Measurements from ENCODE around the gene COG8.

Gene COG8

DNA sequence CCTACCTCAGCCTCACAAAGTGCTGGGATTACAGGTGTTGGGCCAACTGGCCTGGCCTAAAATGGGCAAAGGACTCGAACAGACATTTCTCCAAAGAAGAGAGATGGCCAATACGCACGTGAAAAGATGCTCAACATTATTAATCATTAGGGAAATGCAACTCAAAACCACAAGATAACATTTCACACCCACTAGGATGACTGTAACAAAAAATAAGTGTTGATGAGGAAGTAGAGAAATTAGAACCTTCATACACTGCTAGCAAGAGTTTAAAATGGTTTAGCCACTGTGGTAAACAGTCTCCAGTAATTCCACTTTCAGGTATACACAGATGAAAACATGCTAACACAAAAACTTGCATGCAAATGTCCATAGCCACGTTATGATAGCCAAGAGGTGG, 6.6 kb upstream of the COG8 start:
- no peak for DNase-seq (ENCODE audit: low read depth)

DNA sequence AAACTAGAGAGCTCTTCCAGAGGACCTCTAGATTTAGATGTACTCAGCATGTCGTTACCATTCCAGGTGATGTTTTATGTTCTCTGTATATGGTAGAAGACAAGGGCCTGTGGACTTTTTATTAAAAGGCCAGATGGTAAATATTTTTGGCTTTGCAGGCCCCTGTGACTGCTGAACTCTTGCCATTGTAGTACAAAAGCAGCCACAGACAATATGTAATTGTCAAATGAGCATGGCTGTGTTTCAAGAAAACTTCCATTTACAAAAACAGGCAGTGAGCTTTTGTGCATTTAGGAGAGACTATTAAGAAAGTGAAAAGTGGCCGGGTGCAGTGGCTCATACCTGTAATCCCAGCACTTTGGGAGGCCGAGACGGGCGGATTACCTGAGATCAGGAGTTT, 4.8 kb upstream of the COG8 start:
- no peak for DNase-seq (ENCODE audit: low read depth)

DNA sequence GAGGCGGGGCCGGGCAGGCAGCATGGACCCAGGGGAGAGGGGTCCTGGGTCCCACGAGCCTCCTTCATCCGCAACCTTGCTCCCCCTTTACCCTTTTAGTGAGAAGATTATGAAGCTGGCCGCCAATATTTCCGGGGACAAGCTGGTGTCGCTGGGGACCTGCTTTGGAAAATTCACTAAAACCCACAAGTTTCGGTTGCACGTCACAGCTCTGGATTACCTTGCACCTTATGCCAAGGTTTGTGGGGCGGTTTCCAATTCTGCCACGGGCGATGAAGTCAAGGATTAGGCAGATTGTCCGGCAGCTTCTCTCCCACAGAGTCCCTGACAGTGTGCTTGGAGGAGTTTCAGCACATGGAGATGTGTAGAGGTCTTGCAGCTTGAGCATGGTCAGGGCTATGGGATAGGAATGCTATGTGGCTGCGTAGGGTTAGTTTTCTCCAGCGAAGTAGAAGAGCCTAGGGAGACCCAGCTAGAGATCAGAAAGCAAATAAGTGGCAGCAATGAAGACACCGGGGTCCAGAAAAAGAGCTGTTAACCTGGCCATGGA, 806 bp upstream of the COG8 start:
- no peak for DNase-seq (ENCODE audit: low read depth)

- no peak for DNase-seq (ENCODE audit: low read depth)
Measured at GRCh38 chr16:69338557-69339288, 641 bp downstream of the COG8 start.

- no peak for DNase-seq (ENCODE audit: low read depth)
Measured at GRCh38 chr16:69334696-69335095, 4.7 kb downstream of the COG8 start.

GRCh38 chr16:69330286-69331109, 8.9 kb downstream of the COG8 start, which contains the start of gene PDF:
PDF (minus strand) TSS chr16:69330588; CDS start chr16:69330570, 18 bp downstream.
- peak; percentile 87 for DNase-seq (ENCODE audit: low read depth)

GRCh38 chr16:69329369-69330285, 9.7 kb downstream of the COG8 start:
- no peak for DNase-seq (ENCODE audit: low read depth)

- DNase-seq (ENCODE audit: low read depth): no peak
Measured at GRCh38 chr16:69328854-69329316, 10.5 kb downstream of the COG8 start.

- no peak for DNase-seq (ENCODE audit: low read depth)
Measured at GRCh38 chr16:69327585-69328310, 11.6 kb downstream of the COG8 start.

DNA sequence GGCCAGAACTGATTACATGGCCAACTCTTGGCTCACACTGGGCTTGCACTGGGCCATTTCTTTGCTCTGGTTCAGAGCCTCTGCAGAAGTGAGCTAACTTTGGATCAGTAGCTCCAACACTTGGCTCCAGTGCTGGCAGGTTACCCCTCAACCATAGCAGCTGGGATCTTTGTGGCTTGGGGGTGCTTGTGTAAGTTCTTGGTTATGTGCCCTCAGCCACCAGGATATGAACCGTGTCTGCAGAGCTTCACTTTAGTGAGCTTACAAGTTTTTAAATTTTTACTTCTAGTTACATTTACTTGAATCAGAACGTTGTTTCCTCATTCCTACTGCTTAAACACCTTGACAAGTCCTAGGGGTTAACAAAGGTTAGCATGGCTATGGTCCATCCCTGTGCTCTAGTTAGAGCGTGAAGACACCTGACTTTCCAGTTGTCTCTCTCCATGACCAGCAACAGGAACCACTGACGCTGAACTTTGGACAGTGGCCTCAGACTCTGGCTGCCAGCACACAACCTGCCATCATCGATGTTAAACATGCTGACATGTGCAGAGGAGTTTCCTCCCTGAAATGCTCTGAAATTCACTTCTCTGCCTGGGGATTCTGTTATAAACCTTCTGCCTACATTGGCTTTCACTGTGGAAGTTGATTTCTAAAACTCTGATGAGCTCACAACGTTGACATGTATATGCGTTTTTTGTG, 13.0 kb downstream of the COG8 start:
- DNase-seq (ENCODE audit: low read depth): no peak

DNA sequence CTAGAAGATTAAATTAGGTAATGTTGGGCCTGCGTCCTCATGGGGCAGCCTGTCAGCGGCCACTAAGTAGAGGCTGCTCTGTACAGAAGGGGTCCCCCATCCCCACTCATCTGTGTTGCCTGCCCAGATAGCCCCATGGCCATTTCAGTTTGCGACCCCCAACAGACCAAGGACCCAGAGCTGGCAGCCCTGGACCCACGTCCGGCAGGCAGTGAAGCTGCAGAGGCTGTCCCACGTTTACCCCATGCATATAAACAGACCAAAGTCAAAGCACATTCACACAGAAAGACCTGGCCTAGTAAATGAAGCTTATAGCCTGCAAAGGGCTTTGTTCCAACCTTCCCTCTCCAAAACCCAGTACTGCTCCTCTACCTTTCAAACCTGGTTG, 13.6 kb downstream of the COG8 start:
- no peak for DNase-seq (ENCODE audit: low read depth)

DNA sequence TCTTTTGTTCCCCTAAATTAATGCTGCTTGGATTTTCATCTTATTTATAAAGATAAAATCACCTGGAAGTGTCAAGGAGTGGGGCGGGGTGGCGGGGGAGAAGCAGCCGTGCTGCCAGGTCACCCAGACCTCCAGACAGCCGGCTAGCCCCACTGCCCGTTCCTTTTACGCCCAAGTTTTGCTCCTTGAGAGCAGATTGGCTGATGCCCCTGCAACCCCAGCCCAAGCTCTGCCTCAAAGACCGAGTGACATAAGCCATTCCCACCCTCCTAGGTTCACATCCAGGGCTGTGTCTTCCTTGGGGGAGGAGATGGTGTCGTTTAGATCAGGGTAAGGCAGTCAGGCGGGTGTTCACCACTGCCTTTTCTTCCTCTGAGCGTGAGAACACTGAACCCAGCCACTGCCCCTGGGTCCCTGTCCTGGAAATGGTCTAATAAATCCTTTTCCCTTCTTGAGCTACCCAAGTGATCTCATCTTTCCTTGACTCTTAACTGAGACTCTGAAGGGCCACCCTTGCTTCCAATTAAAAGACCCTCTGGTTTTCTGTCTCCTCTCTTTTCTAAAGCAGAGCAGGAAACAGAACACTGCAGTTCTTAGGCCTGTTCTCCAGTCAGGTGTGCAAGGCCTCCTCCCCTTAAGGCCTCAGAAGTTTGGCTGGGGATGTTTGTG, 14.6 kb downstream of the COG8 start:
- DNase-seq (ENCODE audit: low read depth): no peak

DNA sequence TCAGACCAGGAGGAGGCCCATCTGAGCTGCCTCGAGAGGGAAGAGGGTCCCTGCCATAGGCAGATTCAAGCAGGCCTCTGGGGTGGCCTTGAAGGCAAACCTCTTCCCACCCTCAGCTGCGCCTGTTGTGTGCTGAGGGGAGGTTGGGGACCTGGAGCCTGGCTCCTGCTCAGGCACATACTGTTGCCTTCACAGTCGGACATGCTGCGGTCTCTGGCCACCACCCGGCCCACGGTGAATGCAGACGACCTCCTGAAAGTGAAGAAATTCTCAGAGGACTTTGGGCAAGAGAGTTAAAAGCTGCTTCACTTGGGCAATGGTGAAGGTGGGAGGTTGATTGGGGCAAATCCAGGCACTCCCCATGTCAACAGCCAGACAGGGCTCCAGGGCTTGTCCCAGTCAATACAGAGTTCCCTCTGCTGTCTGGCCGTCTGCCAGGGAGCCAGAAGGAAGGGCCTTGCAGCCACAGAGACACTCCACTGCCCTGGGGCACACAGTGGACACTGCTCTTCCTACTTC, 15.3 kb downstream of the COG8 start:
- DNase-seq (ENCODE audit: low read depth): no peak

- no peak for DNase-seq (ENCODE audit: low read depth)
Measured at GRCh38 chr16:69323415-69323814, 15.9 kb downstream of the COG8 start.

DNA sequence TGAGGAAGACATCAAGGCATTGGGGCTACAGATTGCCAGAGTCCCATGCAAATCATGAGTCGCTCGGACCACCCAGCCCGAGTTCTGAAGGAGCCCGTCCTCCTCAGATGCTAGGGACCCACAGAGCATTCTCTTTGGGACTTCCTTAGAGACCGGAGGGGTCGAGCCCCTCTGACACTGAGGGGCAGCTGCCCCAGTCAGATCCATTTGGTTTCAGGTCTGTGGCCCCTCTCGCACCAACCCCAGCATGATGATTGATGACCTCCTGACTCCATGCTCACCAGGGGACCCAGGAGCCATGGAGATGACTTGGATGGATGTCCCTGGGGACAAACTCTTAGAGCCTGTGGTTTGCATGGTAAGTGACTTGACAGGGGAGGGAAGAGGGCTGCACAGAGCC, 17.0 kb downstream of the COG8 start:
- no peak for DNase-seq (ENCODE audit: low read depth)

GRCh38 chr16:69321080-69321479, 18.3 kb downstream of the COG8 start:
- no peak for DNase-seq (ENCODE audit: low read depth)

DNA sequence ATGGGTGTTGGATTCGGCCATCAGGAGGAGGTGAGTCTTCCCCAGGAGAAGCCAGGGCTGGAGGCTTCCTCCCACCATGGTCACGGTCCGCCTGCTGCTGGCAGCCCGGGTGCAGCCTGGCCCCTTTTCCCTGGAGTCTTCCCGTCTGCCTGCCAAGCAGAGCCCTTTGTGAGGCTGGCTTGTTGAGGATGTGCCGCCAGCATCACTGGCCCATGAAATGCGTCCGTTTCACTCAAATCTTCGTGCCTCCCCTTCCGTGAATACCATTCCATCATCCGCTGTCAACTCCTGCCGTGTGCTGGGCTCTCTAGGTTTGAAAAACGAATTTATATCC, 18.7 kb downstream of the COG8 start:
- DNase-seq (ENCODE audit: low read depth): no peak

GRCh38 chr16:69319826-69320739, 19.3 kb downstream of the COG8 start:
- DNase-seq (ENCODE audit: low read depth): no peak

- DNase-seq (ENCODE audit: low read depth): no peak
Measured at GRCh38 chr16:69319381-69319780, 20.0 kb downstream of the COG8 start.
